Fibroblast of skin of scalp (primary cell): ENCODE data around the gene POLRMT.
"Not testable (repeated sequence)": the region's sequence is repeated elsewhere in the genome, so short reads cannot be mapped to it uniquely, and the experiment has no call there.

Source experiments
- DNase-seq: peaks from one replicate; pipeline ENCODE4 v3.0.0-alpha.2; 2013

Gene POLRMT

GRCh38 chr19:626566-626965 is 6.8 kb downstream of the POLRMT start:
- DNase-seq: not testable (repeated sequence)

DNA sequence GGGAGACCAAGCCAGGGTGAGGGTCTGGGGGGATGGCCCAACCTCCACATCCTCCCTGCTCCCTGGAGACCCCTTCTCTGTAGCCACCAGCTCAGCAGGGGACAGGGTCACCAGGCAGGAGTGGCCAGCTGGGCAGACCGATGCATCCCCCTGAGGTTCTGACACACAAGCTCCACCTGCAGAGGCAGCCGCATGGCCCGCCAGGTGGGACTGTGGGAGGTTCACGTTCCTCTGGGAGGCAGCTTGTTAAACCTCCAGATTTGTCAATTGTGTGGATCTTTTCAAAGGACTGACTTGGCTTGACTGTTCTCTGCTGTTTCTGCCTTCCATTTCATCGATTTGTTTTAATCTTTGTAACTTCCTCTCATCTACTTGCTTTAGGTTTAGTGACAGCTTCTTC is 8.1 kb downstream of the POLRMT start:
- DNase-seq: no peak

DNA sequence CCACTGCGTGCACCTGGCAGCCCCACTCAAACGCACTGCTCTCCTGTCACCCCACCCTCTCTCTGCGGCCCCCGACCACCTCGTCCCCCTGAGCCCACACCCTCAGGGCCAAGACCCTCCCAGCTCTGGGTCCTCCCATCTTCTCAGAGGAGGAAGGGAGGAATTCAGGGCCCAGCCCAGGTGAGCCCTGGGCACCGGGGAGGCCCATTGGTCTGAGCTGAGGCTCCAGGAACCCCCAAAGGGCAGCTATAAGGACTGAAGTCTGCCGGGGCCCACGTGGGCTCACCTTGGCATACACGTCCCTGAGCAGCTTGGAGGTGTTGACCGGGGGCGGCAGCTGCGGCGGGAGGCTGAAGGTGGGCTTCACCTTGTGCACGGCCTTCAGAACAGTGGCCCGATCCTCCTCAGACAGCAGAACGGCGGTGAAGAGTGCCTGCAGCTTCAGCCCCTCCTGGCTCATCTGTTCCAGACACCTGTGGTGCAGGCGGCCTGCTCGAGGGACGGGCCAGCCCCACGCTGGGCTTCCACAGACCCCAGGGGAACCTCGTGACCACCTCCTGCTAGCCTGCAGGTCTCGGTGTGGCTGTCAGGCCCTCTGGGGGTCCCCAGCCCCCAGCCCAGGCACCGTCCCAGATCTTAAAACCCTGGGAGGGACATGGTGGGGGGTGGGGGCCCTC is 8.8 kb downstream of the POLRMT start:
- DNase-seq: no peak

GRCh38 chr19:623974-624373 is 9.4 kb downstream of the POLRMT start:
- peak; percentile 93 for DNase-seq

GRCh38 chr19:623175-623916 is 10.0 kb downstream of the POLRMT start:
- no peak for DNase-seq

- no peak for DNase-seq
These were observed 10.7 kb downstream of the POLRMT start for GRCh38 chr19:622666-623065.

GRCh38 chr19:621819-622218 is 11.5 kb downstream of the POLRMT start:
- no peak for DNase-seq

- DNase-seq: not testable (repeated sequence)
These were observed 12.1 kb downstream of the POLRMT start for GRCh38 chr19:621191-621590.

DNA sequence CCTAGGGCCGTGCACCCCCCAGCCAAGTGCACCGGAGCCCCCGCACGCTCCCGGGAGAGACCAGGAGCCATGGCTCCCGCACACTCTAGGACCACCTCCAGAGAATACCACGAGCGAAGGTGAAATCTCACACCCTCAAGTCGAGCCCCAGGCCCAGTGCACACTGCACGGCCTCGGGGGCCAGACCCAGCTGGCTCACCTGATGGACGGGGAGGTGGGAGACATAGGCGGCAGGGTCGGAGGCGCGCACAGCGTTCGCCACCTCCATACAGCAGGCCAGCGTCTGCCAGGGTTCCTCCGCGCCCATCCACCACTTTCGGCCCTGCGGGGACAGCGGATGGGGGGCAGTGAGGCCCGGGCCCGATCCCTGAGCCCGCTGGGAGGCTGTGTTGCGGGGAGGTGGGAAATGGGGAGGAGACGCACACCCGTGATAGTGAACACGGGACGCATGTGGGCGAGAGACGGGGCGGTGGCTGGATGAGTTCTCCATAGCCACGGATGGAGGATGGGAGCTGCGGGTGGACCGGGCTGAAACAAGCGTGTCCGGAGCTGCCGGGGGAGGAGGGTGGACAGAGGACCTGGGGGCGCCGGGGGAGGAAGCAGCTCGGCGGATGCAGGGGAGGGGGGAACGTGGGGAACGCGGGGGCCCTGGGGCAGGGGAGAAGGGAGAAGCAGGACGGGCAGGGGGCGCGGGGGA is 13.0 kb downstream of the POLRMT start:
- no peak for DNase-seq

DNA sequence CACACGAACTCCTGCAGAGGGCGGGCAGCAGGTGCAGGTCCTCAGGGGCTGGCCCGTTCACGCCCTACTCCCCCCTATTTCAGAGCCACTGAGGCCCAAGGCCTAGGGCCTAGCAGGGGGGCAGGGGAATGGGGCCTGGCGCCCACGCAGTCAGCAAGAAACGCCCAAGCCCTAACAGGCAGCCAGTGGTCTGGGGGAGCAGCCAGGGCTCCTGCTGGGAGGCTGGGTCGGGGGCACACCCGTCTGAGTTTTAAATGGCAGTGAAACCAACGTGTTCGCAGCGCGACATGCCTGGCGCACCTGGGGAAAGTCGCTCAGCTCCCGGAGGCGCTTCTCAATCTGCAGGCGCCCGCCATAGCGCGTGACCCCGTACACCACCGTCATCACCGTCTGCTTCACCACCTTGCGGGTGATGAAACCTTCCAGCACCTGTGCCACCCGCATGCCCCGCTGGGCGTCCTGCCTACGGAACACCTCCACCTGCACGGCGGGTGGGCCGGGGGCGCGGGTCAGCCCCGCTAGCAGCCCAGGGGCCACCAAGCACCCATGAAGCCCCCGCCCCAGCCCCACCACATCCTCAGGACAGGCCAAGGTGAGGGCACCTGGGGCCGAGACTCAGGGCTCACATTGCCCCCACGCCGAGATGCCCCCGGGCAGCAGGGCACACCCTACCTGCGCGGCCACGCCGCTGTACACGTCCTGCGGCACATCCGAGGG is 13.9 kb downstream of the POLRMT start:
- no peak for DNase-seq

DNA sequence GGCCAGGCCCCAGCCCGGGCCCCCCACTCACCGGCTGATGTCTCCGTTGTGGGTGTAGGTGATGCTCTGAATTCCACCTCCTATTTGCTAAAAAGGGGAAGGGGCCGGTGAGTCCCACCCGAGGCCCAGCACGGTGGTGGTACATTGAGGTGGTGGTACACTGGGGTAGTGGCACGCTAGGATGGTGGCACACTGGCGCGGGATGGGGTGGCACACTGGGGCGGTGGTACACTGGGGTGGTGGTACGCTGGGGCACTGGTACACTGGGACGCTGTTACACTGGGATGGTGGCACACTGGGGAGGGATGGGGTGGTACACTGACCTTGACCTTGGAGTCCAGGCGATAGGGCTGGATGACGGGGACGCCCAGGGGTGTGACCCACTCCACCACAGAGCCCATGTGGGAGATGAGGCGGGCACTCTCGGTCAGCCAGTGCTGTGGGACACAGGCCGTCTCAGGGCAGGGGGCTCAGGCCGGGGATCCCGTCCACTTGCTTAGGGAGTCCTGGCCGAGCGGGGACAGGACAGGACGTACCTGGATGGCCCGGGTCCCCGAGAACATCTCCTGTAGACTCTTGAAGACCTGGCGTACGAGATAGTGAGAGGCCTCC is 14.6 kb downstream of the POLRMT start:
- DNase-seq: no peak

DNA sequence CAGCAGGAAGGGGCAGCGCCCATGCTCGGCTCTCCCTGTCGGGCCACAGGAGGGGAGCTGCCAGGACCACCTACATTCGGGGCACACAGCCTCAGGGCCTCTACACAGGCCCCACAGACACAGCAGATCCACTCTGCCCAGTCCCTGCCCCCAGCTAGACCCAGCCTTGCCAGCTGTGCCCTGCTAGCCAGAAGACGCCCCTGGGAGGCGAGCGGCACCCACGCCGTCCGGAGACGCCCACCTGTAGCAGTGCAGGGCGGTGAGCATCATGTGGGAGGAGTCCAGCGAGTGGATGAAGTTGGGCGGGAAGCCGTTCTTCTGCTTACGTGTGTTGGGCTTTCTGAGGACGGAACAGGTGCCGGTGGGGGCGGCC is 15.1 kb downstream of the POLRMT start:
- DNase-seq: no peak

DNA sequence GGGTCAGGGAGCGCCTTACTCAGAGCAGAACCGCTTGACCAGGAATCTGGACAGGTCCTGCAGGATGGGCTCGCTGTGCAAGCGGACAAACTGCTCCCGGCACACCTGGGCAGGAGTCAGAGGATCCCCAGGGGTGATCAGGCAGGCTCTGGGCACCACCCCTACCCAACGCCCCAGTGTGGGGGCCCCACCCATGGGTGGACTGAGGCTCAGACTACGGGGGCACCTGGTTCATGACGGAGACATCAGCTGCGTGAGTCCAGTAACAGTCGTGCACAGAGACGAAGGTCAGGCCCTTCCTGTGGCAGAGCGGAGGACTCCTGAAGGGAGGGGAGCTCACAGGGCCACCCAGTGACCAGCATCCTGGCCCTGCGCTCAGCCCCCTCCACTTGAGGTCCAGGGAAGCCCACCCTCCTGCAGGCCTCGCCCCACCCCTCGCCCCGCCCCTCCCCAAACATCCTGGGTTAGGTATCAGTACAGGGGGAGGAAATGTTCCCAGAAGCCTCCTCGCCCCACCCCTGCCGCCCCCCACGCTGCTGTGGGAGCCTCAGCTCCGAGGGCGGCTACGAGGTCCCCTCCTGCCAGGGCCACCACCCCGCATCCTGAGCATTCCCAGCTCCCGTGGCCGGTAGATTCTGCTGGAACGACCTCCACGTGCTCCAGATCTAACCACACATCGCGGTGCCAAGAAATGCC is 15.6 kb downstream of the POLRMT start:
- no peak for DNase-seq

DNA sequence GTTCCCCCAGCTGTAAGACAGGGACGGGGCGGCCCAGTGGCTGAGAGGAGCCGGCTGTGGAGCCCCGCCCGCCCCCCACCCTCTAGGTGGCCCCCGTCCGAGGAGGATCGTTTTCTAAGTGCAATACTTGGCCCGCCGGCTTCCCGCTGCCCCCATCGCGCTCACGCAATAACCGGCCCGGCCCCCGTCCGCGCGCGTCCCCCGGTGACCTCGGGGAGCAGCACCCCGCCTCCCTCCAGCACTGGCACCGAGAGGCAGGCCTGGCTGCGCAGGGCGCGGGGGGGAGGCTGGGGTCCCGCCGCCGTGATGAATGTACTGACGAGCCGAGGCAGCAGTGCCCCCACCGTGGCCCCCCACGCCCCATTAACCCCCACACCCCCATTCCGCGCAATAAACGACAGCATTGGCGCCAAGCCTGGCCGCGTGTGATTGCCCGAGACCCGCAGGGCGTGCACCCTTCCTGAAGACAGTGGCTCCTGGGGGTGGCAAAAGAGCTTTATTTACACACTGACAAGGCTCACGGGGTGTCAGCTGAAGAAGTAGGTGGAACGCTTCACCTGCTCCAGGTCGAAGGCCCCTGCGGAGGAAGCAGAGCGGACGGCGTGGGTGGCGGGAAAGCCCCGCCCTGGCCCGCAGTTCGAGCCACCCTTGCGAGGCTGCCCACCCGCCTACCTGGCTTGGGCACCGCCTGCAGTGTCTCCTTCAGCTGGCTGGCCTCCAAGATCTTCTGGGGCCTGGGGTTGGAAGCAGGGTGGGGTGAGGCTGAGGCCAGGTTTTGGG is 16.4 kb downstream of the POLRMT start:
- DNase-seq: no peak

DNA sequence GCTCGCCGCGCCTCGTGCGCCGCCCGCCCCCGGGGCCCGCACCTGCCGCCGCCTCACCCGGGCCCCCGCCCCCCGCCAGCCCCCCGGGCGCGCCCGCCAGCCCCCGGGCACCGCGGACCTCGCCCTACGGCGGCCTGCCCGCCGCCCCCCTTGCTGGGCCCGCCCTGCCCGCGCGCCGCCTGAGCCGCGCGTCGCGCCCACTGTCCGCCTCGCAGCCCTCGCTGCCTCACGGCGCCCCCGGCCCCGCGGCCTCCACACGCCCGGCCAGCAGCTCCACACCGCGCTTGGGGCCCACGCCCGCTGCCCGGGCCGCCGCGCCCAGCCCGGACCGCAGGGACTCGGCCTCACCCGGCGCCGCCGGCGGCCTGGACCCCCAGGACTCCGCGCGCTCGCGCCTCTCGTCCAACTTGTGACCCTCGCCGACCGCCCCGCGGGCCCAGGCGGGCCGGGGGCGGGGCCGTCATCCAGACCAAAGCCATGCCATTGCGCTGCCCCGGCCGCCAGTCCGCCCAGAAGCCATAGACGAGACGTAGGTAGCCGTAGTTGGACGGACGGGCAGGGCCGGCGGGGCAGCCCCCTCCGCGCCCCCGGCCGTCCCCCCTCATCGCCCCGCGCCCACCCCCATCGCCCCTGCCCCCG is 17.2 kb downstream of the POLRMT start:
- DNase-seq: no peak

DNA sequence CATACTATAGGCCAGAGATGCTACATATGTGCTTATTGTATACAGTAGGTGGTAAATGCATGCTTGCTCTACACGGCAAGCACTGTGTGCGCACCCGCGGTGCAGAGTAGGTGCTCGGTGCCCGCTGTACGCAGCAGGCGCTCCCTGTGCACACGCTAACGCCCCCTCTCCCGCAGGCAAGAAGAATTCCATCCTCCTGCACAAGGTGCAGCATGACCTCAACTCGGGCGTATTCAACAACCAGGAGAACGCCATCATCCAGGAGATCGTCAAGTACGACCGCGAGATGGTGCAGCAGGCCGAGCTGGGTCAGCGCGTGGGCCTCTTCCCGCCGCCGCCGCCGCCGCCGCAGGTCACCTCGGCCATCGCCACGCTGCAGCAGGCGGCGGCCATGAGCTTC is 17.7 kb downstream of the POLRMT start:
- DNase-seq: no peak

DNA sequence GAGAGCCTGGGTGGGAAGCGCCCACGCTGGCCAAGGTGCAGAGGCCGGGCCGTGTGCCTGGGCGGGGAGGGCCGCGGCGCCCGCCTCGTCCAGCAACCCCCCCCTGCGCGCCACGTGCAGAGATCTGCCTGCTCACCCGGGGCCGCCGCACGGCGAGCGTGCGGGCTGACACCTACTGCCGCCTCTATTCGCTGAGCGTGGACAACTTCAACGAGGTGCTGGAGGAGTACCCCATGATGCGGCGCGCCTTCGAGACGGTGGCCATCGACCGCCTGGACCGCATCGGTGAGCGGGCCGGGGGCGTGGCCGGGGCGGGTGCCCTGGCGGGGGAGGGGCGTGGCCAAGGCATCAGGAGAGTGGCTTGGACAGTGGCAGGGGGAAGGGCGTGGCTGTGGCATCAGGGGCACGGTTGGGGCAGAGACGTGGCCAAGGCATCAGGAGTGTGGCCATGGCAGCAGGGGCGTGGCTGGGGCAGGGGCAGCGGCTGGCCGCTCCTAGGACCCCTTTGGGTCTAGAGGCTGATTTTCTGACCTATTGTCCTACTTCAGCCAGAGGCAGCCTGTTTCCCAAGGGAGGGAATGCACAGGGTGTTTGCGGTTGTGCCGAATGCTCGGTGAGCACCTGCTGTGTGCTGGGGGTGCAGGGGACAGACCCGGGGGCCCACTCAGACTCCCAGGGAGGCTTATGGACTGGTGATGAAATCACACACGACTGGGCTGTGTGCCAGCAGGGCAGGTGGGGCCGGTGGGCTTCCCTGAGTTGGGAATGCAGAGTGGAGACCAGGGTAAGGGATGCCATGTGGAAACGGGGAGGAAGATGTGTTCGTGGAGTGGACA is 19.4 kb downstream of the POLRMT start:
- DNase-seq: no peak

GRCh38 chr19:612941-613340 is 20.4 kb downstream of the POLRMT start:
- DNase-seq: no peak

GRCh38 chr19:611481-611868 is 21.9 kb downstream of the POLRMT start:
- peak; percentile 97 for DNase-seq
